ENCODE results near the gene PCDHA5.
"Not testable (repeated sequence)": the region's sequence is repeated elsewhere in the genome, so short reads cannot be mapped to it uniquely, and the experiment has no call there.

PCDHA5 gene

DNA sequence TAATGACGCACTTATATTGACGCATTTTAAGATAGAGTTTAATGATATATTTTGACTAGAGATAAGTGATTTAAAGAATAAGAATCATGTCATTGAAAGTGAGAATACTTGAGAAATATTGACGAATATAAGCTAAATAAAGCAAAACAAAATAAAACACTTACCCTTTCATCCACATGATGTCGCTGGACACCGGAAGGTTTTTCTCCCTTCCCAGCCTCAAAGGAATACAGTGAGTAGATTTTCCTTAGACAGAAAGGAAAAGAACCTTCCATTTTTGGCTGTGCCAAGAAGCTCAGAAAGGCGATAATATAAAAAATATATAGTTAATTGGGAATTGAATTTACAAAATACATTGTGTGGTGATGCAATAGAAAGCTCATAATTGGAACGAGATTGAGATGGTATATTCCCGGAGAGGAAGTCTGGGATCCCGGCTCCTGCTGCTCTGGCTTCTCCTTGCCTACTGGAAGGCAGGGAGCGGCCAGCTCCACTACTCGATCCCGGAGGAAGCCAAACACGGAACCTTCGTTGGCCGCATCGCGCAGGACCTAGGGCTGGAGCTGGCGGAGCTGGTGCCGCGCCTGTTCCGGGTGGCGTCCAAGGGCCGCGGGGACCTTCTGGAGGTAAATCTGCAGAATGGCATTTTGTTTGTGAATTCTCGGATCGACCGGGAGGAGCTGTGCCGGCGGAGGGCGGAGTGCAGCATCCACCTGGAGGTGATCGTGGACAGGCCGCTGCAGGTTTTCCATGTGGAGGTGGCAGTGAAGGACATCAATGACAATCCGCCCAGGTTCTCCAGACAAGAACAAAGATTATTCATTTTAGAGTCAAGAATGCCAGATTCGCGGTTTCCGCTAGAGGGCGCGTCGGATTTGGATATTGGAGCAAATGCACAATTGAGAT, at the start of gene PCDHA5:
TSS of gene PCDHA5 (plus strand) at position 239 of the 906 bp plus-strand sequence.
- DNase-seq (ENCODE audit: low read depth): no peak

- DNase-seq (ENCODE audit: low read depth): no peak
Observed at GRCh38 chr5:140780512-140780911, 40.9 kb upstream of the PCDHA5 start.

- no peak for DNase-seq (ENCODE audit: low read depth)
Observed at GRCh38 chr5:140785905-140786686, 35.3 kb upstream of the PCDHA5 start, which contains the start of gene PCDHA1. PCDHA1 (plus strand) TSS chr5:140786140.

GRCh38 chr5:140787422-140787821, 34.0 kb upstream of the PCDHA5 start:
- DNase-seq (ENCODE audit: low read depth): not testable (repeated sequence)

DNA sequence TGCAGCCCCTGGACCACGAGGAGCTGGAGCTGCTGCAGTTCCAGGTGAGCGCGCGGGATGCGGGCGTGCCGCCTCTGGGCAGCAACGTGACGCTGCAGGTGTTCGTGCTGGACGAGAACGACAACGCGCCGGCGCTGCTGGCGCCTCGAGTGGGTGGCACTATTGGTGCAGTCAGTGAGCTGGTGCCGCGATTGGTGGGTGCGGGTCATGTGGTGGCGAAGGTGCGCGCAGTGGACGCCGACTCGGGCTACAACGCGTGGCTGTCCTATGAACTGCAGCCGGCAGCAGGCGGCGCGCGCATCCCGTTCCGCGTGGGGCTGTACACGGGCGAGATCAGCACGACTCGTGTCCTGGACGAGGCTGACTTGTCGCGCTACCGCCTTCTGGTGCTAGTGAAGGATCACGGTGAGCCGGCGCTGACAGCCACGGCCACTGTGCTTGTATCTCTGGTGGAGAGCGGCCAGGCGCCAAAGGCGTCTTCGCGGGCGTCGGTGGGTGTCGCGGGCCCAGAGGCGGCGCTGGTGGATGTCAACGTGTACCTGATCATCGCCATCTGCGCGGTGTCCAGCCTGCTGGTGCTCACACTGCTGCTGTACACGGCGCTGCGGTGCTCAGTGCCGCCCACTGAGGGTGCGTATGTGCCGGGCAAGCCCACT, 33.4 kb upstream of the PCDHA5 start:
- not testable (repeated sequence) for DNase-seq (ENCODE audit: low read depth)

DNA sequence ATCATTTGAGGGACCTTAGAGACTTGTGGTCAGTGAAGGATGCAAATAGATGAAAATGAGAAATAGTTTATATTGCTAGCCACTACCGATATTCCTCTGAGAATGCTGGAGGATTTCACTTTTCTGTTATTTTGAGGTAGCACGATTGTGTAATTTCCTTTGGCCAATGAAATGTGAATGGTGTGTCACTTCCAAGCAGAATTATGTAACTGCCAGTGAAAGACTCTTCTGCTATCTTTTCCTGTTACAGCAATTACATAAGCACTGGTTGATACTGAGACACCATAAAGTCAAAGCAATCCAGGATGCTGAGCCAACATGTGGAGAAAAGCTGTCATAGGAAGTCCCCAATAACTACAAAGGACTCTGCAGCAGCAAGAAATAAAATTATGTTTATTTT, 30.3 kb upstream of the PCDHA5 start:
- no peak for DNase-seq (ENCODE audit: low read depth)

DNA sequence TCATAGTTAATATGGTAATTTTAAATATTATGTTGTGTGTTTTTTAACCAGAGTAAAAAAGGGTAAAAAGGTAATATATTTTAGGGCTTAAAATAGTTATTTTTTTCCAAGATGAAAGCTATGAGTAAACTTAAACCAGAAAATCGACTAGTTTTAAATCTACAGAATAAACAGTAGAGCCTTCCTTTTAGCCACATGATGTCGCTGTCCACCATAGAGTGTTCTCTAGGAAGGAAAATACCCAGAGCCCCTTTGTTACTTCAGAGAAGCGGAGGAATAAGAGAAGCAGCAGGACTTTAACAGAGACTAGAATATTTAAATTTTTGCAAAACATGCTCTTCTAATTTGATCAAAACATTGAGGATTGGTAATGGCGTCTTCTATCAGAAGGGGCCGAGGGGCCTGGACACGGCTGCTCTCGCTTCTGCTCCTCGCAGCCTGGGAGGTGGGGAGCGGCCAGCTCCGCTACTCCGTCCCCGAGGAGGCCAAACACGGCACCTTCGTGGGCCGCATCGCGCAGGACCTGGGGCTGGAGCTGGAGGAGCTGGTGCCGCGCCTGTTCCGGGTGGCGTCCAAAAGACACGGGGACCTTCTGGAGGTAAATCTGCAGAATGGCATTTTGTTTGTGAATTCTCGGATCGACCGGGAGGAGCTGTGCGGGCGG, 26.7 kb upstream of the PCDHA5 start, which contains the start of gene PCDHA2:
TSS of gene PCDHA2 (plus strand) at position 258 of the 664 bp plus-strand sequence.
- no peak for DNase-seq (ENCODE audit: low read depth)

- DNase-seq (ENCODE audit: low read depth): no peak
Observed at GRCh38 chr5:140795259-140795641, 26.2 kb upstream of the PCDHA5 start.

- DNase-seq (ENCODE audit: low read depth): not testable (repeated sequence)
Observed at GRCh38 chr5:140796072-140796717, 25.2 kb upstream of the PCDHA5 start.

GRCh38 chr5:140796718-140797095, 24.7 kb upstream of the PCDHA5 start:
- no peak for DNase-seq (ENCODE audit: low read depth)

DNA sequence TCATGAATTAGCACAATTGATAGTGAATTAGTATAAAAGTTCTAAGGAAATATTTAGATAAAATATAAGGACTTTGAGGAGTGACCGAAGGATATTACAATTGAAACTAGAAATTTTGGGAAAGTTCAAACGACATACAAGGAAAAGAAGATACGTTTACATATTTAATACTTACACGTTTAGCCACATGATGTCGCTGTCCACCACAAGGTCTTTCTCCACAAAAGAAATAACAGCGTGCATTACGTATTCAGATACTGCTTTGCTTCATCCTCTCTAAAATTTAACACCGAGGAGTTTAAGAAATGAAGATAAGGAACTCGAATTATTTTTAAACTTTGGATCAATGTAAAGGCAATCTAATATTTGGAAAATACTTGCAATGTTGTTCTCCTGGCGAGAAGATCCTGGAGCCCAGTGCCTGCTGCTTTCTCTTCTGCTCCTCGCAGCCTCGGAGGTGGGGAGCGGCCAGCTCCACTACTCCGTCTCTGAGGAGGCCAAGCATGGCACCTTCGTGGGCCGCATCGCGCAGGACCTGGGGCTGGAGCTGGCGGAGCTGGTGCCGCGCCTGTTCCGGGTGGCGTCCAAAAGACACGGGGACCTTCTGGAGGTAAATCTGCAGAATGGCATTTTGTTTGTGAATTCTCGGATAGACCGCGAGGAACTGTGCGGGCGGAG, 20.5 kb upstream of the PCDHA5 start, which contains the start of gene PCDHA3:
TSS of gene PCDHA3 (plus strand) at position 242 of the 678 bp plus-strand sequence.
- DNase-seq (ENCODE audit: low read depth): no peak

DNA sequence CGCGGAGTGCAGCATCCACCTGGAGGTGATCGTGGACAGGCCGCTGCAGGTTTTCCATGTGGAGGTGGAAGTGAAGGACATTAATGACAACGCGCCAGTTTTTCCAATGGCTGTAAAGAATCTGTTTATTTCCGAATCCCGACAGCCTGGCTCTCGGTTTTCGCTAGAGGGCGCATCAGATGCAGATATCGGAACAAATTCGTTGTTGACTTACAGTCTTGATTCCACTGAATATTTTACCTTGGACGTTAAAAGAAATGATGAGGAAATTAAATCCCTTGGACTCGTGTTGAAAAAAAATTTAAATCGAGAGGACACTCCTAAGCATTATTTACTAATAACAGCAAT, 19.9 kb upstream of the PCDHA5 start:
- no peak for DNase-seq (ENCODE audit: low read depth)

GRCh38 chr5:140802381-140802780, 19.0 kb upstream of the PCDHA5 start:
- DNase-seq (ENCODE audit: low read depth): not testable (repeated sequence)

- DNase-seq (ENCODE audit: low read depth): no peak
Observed at GRCh38 chr5:140802781-140803271, 18.6 kb upstream of the PCDHA5 start.

DNA sequence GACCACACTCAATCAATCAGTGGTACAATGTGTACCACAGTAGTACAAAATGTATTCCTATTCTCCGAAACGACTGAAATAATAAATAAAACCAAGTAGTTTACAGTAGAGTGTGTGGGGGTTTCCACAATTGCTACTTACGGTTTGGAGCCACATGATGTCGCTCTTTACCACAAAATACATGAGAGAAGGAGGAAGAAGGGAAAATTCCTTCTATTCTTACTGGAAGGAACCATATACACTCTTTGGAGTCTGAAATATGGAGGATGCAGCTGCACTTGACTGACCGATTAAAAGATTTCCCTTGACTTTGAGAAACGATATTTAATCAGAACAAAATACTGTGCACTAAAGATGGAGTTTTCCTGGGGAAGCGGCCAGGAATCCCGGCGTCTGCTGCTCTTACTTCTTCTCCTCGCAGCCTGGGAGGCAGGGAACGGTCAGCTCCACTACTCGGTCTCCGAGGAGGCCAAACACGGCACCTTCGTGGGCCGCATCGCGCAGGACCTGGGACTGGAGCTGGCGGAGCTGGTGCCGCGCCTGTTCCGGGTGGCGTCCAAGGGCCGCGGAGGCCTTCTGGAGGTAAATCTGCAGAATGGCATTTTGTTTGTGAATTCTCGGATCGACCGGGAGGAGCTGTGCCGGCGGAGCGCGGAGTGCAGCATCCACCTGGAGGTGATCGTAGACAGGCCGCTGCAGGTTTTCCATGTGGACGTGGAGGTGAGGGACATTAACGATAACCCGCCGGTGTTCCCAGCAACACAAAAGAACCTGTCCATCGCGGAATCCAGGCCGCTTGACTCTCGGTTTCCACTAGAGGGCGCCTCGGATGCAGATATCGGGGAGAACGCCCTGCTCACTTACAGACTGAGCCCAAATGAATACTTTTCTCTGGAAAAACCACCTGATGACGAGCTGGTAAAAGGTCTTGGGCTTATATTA, 14.3 kb upstream of the PCDHA5 start, which contains the start of gene PCDHA4:
TSS of gene PCDHA4 (plus strand) at position 235 of the 942 bp plus-strand sequence.
- DNase-seq (ENCODE audit: low read depth): no peak

DNA sequence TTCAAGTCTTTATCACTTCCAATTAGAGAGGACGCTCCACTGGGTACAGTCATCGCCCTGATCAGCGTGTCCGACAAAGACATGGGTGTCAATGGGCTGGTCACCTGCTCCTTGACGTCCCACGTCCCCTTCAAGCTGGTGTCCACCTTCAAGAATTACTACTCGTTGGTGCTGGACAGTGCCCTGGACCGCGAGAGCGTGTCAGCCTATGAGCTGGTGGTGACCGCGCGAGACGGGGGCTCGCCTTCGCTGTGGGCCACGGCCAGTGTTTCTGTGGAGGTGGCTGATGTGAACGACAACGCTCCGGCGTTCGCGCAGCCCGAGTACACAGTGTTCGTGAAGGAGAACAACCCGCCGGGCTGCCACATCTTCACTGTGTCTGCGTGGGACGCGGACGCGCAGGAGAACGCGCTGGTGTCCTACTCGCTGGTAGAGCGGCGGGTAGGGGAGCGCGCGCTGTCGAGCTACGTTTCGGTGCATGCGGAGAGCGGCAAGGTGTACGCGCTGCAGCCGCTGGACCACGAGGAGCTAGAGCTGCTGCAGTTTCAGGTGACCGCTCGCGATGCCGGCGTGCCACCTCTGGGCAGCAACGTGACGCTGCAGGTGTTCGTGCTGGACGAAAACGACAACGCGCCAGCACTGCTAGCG, 13.0 kb upstream of the PCDHA5 start:
- DNase-seq (ENCODE audit: low read depth): not testable (repeated sequence)

DNA sequence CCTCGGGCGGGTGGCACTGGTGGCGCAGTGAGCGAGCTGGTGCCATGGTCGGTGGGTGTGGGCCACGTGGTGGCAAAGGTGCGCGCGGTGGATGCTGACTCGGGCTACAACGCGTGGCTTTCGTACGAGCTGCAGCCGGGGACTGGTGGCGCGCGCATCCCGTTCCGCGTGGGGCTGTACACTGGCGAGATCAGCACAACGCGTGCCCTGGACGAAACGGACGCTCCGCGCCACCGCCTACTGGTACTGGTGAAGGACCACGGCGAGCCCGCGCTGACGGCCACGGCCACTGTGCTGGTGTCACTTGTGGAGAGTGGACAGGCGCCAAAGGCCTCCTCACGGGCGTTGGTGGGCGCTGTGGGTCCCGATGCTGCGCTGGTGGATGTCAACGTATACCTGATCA, 12.5 kb upstream of the PCDHA5 start:
- no peak for DNase-seq (ENCODE audit: low read depth)

DNA sequence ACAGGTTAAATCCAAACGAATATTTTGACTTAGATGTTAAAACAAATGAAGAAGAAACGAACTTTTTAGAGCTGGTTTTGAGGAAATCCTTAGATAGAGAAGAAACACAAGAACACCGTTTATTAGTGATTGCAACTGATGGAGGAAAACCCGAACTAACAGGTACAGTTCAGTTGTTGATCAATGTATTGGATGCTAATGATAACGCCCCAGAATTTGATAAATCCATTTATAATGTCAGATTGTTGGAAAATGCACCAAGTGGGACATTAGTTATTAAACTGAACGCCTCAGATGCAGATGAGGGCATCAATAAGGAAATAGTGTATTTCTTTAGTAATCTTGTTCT, 842 bp downstream of the PCDHA5 start:
- DNase-seq (ENCODE audit: low read depth): no peak

- not testable (repeated sequence) for DNase-seq (ENCODE audit: low read depth)
Observed at GRCh38 chr5:140822969-140823368, 1.6 kb downstream of the PCDHA5 start.
